ENCODE results near the gene BRI3.

DNA sequence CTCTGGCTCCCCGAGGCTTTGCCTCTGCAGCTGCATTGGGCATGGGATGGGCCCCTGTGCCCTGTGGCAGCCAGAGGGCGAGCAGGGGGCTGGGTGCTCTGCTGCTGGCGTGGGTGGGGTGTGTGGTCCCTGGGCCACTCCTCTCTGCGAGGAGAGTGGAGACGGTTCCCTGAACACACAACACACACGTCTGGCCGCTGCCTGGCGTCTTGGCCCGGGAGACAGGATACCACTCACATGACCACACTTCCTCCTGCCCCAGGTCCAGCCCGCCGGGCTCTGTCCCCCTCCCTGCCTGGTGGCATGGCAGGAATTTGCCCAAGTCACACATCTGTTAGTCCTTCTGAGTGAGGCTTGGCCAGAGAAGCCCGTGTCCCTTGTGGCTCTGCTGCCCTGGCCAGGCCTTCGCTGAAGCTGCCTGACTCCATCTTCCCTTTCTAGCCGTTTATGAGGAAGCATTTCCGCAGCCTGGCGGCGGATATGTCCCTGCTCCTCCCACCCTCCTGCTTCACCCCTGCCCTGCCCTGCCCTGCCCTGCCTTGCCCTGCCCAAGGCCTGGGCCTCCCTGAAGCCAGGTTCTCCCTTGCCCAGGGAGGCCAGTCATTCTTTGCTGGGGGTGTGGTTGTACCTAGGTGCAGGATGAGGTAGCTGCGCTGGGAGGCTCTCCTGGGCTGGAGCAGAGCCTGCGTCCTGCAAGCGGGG is 3.0 kb downstream of the BRI3 start:
- TF ChIP-seq, protein P1, sequence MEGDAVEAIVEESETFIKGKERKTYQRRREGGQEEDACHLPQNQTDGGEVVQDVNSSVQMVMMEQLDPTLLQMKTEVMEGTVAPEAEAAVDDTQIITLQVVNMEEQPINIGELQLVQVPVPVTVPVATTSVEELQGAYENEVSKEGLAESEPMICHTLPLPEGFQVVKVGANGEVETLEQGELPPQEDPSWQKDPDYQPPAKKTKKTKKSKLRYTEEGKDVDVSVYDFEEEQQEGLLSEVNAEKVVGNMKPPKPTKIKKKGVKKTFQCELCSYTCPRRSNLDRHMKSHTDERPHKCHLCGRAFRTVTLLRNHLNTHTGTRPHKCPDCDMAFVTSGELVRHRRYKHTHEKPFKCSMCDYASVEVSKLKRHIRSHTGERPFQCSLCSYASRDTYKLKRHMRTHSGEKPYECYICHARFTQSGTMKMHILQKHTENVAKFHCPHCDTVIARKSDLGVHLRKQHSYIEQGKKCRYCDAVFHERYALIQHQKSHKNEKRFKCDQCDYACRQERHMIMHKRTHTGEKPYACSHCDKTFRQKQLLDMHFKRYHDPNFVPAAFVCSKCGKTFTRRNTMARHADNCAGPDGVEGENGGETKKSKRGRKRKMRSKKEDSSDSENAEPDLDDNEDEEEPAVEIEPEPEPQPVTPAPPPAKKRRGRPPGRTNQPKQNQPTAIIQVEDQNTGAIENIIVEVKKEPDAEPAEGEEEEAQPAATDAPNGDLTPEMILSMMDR (IDR thresholded peaks at IDR 0.05), result no peak
- TF ChIP-seq EZH2 (IDR thresholded peaks at IDR 0.05) (no peak), EZH2phosphoT487 (IDR thresholded peaks at IDR 0.05) (no peak)
